Measurements from ENCODE around the gene CIC.

DNA sequence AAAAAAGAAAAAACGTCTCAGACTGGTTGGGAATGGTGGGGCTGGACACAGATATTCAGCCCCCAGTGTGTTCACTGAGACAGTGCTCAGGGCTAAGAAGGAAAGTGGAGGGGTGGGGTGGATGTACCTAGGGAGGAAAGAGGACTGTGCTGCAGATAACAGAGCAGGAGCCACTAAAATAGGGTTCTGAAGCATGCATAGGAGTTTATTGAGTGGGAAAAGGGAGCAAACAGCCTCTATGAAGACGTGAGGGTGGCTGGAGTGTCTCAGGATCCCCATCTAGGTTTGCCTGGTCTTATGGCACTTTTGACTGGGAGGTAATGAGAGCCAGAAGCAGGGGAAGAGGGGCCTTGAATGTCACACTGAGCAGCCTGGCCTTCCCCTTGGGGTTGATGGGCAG lies 59.8 kb downstream of the CIC start:
- TF ChIP-seq YY1 (IDR thresholded peaks at IDR 0.05; ENCODE audit: low read depth, low read length) (no peak), SIN3A (IDR thresholded peaks at IDR 0.05; ENCODE audit: low read depth, low read length) (no peak), RUNX3 (IDR thresholded peaks at IDR 0.05; ENCODE audit: low read length) (no peak), EP300 (IDR thresholded peaks at IDR 0.05; ENCODE audit: borderline replicate concordance in 1 of 2, control insufficient read depth in 1 of 2, low read depth in 2 of 2, low read length in 2 of 2) (no peak), PAX8 (IDR thresholded peaks at IDR 0.05) (no peak)
- TF ChIP-seq, protein P1, sequence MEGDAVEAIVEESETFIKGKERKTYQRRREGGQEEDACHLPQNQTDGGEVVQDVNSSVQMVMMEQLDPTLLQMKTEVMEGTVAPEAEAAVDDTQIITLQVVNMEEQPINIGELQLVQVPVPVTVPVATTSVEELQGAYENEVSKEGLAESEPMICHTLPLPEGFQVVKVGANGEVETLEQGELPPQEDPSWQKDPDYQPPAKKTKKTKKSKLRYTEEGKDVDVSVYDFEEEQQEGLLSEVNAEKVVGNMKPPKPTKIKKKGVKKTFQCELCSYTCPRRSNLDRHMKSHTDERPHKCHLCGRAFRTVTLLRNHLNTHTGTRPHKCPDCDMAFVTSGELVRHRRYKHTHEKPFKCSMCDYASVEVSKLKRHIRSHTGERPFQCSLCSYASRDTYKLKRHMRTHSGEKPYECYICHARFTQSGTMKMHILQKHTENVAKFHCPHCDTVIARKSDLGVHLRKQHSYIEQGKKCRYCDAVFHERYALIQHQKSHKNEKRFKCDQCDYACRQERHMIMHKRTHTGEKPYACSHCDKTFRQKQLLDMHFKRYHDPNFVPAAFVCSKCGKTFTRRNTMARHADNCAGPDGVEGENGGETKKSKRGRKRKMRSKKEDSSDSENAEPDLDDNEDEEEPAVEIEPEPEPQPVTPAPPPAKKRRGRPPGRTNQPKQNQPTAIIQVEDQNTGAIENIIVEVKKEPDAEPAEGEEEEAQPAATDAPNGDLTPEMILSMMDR (IDR thresholded peaks at IDR 0.05 in 2 of 3, conservative IDR thresholded peaks at IDR 0.05 in 1 of 3; ENCODE audit: control insufficient read depth in 2 of 3, extremely low read depth in 1 of 3, insufficient read depth in 1 of 3, low read depth in 3 of 3, low read length in 3 of 3) = no peak

Data from GM12878 (cell line).